CD14-positive monocyte (primary cell): ENCODE data around the gene LAMA1. TPM values are rescaled to one million over a fixed set of nuclear protein-coding genes. Genes with fewer than 3 reads are reported as not detected.

Experiments
- DNase-seq, 3 donors: peaks; one replicate each; pipeline ENCODE4 v3.0.0-alpha.2; 2011 to 2022
- H2AFZ ChIP-seq: 2 replicates; pipeline ENCODE4 v1.6.0; 2012; ENCODE audit warnings: mild to moderate bottlenecking, low read depth, low read length, inconsistent platforms; ENCODE audit not compliant: insufficient read depth, poor library complexity, severe bottlenecking
- H3K27ac ChIP-seq, 2 donors: 1 replicate in 1 of 2; 2 replicates in 1 of 2; pipeline ENCODE4 v1.5.1; 2012 to 2013; ENCODE audit warnings: low read length in 2 of 2, control low read depth in 1 of 2, inconsistent platforms in 1 of 2, low read depth in 1 of 2, mild to moderate bottlenecking in 1 of 2
- H3K27me3 ChIP-seq, 2 donors: one replicate each; pipeline versions ENCODE4 v1.6.0 to v1.6.1; 2011 to 2013; ENCODE audit warnings: low read length in 2 of 2; ENCODE audit not compliant: control insufficient read depth in 2 of 2, insufficient read depth in 2 of 2
- H3K36me3 ChIP-seq, 2 donors: replicated peaks in 1 of 2; 1 replicate in 1 of 2; 2 replicates in 1 of 2; pipeline versions ENCODE4 v1.5.1 to v1.6.1; 2012 to 2013; ENCODE audit warnings: low read length in 2 of 2, control low read depth in 1 of 2, inconsistent platforms in 1 of 2, mild to moderate bottlenecking in 1 of 2; ENCODE audit not compliant: insufficient read depth in 2 of 2, control insufficient read depth in 1 of 2
- H3K4me1 ChIP-seq, 2 donors: 1 replicate in 1 of 2; 2 replicates in 1 of 2; pipeline versions ENCODE4 v1.5.1 to v1.6.1; 2012 to 2013; ENCODE audit warnings: low read length in 2 of 2, control low read depth in 1 of 2, inconsistent platforms in 1 of 2, mild to moderate bottlenecking in 1 of 2, moderate library complexity in 1 of 2; ENCODE audit not compliant: insufficient read depth in 2 of 2, control insufficient read depth in 1 of 2
- H3K4me2 ChIP-seq: replicated peaks from 2 replicates; pipeline ENCODE3; 2012; ENCODE audit warnings: low read length, moderate library complexity, mild to moderate bottlenecking; ENCODE audit not compliant: poor library complexity, severe bottlenecking; ENCODE audit errors: extremely low read depth
- H3K4me3 ChIP-seq, 3 experiments: fragments of 200-600 bp in 1 of 3; sonication (generic) in 1 of 3; replicated peaks in 1 of 3; 1 replicate in 2 of 3; 2 replicates in 1 of 3; pipeline ENCODE4 v1.5.1; 2011 to 2013; ENCODE audit warnings: low read length in 3 of 3, mild to moderate bottlenecking in 3 of 3, control low read depth in 2 of 3, low read depth in 2 of 3, inconsistent platforms in 1 of 3, moderate library complexity in 1 of 3
- H3K79me2 ChIP-seq: 2 replicates; pipeline ENCODE4 v1.6.0; 2012; ENCODE audit warnings: mild to moderate bottlenecking, control low read depth, inconsistent platforms, low read length, moderate library complexity; ENCODE audit not compliant: insufficient read depth
- H3K9ac ChIP-seq: 2 replicates; pipeline ENCODE4 v1.6.0; 2017; ENCODE audit warnings: low read length, mild to moderate bottlenecking; ENCODE audit not compliant: insufficient read depth, poor library complexity, severe bottlenecking
- H3K9me3 ChIP-seq, 2 donors: replicated peaks in 1 of 2; 1 replicate in 1 of 2; 2 replicates in 1 of 2; pipeline versions ENCODE4 v1.5.1 to v1.6.1; 2012 to 2013; ENCODE audit warnings: low read length in 2 of 2, control low read depth in 1 of 2; ENCODE audit not compliant: control insufficient read depth in 1 of 2, insufficient read depth in 1 of 2
- H4K20me1 ChIP-seq: 2 replicates; pipeline ENCODE4 v1.6.0; 2012; ENCODE audit warnings: mild to moderate bottlenecking, low read length, control low read depth, moderate library complexity; ENCODE audit not compliant: insufficient read depth
- H3K27ac Mint-ChIP-seq, 7 donors: one replicate each; pipeline ENCODE4 v1.8.0; 2020; ENCODE audit warnings: mild to moderate bottlenecking in 7 of 7, mixed read lengths in 7 of 7, moderate library complexity in 6 of 7, inconsistent platforms in 2 of 7
- H3K27me3 Mint-ChIP-seq, 3 donors: one replicate each; pipeline ENCODE4 v1.8.0; 2021 to 2022; ENCODE audit warnings: low read depth in 3 of 3, mild to moderate bottlenecking in 3 of 3, mixed read lengths in 3 of 3, moderate library complexity in 3 of 3, inconsistent platforms in 1 of 3
- H3K36me3 Mint-ChIP-seq, 2 donors: one replicate each; pipeline ENCODE4 v1.8.0; 2020; ENCODE audit warnings: mixed read lengths in 2 of 2, inconsistent platforms in 1 of 2, mild to moderate bottlenecking in 1 of 2
- H3K4me1 Mint-ChIP-seq: one replicate; pipeline ENCODE4 v1.8.0; 2020; ENCODE audit warnings: mild to moderate bottlenecking, mixed read lengths
- H3K4me3 Mint-ChIP-seq, 2 donors: one replicate each; pipeline ENCODE4 v1.8.0; 2020; ENCODE audit warnings: mild to moderate bottlenecking in 2 of 2, mixed read lengths in 2 of 2, moderate library complexity in 1 of 2
- H3K9me3 Mint-ChIP-seq, 7 donors: one replicate each; pipeline ENCODE4 v1.8.0; 2020 to 2022; ENCODE audit warnings: mixed read lengths in 7 of 7, mild to moderate bottlenecking in 6 of 7, moderate library complexity in 6 of 7, inconsistent platforms in 2 of 7
- WGBS: methylation state at CpG from one replicate; pipeline ENCODE4 v1.1.5; 2013; ENCODE audit warnings: missing lambda C conversion rate; ENCODE audit not compliant: insufficient coverage; 5-methylcytosine and 5-hydroxymethylcytosine counted together
- intact Hi-C, 2 donors: fragments of 100-400 bp; cut with micrococcal nuclease; formaldehyde crosslinking; loops; one replicate each; pipeline versions ENCODE4 v1.15.0 to v1.15.1; 2023
- polyA plus RNA-seq, 3 donors: library from polyadenylated mRNA; depleted of rRNA in 1 of 3; unstranded in 2 of 3; stranded (reverse) in 1 of 3; fragments of 300-500 nt in 2 of 3; fragments of >200 nt in 1 of 3; fragmentation: Illumina TruSeq in 2 of 3; gene quantifications; 1 replicate in 2 of 3; 2 replicates in 1 of 3; pipeline ENCODE4 v1.2.3, GENCODE V29; 2012 to 2021
- TF ChIP-seq, protein P1 (sequence below): fragments of 200-600 bp; IDR thresholded peaks from one replicate; pipeline ENCODE4 v1.8.0; 2022; ENCODE audit warnings: antibody characterized with exemption, mild to moderate bottlenecking

Gene LAMA1
- polyA plus RNA-seq, 3 donors: not detected

DNA sequence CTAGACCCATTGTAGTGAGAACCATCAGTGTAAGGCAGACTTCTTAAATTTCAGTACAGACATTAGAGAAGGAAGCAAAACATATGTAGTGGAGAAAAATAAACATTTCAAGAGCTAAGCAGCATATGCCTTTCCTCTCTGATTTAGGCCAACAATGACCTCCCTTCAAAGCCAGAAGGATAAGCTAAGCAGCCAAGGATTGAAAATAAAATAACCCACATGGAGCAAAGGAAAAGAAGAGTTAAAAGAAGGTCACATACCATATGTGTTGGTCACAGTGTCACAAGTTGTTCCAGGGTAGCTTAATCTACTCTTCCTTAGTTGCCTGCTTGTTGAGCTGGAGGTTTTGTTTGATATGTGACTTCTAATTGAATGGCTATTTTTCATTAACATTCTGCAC, 15.6 kb upstream of the LAMA1 start:
- no peaks in the 10 kb centered on the region for H3K36me3 ChIP-seq
- H3K79me2 ChIP-seq: no peaks in the 10 kb centered on the region
- Mint-ChIP-seq H3K27ac (no peak overlapping the region), H3K36me3 (no peaks in the 10 kb centered on the region), H3K27me3 (peaks cover 3 to 5% (median 4%) of the 10 kb centered on the region in 3 donors), H3K4me1 (no peaks in the 10 kb centered on the region), H3K4me3 (no peak overlapping the region), H3K9me3 (peaks cover 0 to 4% (median 2%) of the 10 kb centered on the region in 7 donors)
- no peaks in the 10 kb centered on the region for H3K4me1 ChIP-seq
- H3K9ac ChIP-seq: no peak overlapping the region
- TF ChIP-seq, protein P1, sequence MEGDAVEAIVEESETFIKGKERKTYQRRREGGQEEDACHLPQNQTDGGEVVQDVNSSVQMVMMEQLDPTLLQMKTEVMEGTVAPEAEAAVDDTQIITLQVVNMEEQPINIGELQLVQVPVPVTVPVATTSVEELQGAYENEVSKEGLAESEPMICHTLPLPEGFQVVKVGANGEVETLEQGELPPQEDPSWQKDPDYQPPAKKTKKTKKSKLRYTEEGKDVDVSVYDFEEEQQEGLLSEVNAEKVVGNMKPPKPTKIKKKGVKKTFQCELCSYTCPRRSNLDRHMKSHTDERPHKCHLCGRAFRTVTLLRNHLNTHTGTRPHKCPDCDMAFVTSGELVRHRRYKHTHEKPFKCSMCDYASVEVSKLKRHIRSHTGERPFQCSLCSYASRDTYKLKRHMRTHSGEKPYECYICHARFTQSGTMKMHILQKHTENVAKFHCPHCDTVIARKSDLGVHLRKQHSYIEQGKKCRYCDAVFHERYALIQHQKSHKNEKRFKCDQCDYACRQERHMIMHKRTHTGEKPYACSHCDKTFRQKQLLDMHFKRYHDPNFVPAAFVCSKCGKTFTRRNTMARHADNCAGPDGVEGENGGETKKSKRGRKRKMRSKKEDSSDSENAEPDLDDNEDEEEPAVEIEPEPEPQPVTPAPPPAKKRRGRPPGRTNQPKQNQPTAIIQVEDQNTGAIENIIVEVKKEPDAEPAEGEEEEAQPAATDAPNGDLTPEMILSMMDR: no peak
- intact Hi-C loops: no loop called here
- no peak overlapping the region for H3K27ac ChIP-seq
- no peak overlapping the region for H2AFZ ChIP-seq
- no peak for DNase-seq
- no peaks in the 10 kb centered on the region for H3K9me3 ChIP-seq
- no peaks in the 10 kb centered on the region for H3K27me3 ChIP-seq
- H3K4me3 ChIP-seq: no peak overlapping the region
- no peak overlapping the region for H3K4me2 ChIP-seq
- H4K20me1 ChIP-seq: no peaks in the 10 kb centered on the region

DNA sequence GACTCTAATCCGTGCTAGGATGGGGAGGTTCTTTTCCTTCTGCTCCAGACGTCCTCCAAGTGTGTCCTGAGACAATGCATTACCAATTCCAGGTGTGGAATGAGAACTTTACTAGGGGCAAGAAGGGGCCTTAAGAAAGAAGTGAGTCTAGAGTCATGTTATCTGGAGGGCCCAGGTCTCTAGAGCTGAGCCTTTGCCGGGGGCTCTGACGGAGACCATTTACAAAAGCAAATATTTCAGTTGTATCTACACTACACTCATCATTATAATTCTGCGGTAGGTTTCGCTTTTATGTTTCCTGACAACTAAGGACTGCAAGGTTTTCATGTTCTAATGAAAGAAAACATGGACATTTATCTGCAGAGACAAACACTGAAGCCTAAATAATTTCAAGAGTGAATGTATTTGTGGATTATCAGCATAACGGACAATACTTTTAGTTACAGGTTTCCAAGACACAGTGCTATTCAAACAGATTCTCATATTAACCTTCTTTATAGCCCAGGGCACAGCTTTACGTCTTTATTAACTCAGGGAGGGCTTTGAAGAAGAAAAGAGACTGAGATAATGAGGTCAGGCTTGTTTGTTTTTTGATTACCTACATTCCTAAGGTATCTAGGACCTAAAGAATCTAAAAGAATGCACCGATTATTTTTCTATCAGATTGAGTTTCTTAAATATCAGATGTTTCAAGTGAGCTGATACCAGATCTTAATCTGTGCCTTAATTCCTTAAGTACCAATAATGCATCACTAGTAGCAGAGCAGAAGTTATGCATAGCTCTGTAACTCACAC, 15.0 kb upstream of the LAMA1 start:
- Histone ChIP-seq H3K27ac (no peak overlapping the region), H3K4me3 (no peak overlapping the region), H2AFZ (no peak overlapping the region), H3K36me3 (no peaks in the 10 kb centered on the region), H3K9ac (no peak overlapping the region), H4K20me1 (no peaks in the 10 kb centered on the region), H3K79me2 (no peaks in the 10 kb centered on the region), H3K9me3 (no peaks in the 10 kb centered on the region), H3K4me1 (no peaks in the 10 kb centered on the region), H3K27me3 (no peaks in the 10 kb centered on the region), H3K4me2 (no peak overlapping the region)
- Mint-ChIP-seq H3K27ac (no peak overlapping the region), H3K36me3 (no peaks in the 10 kb centered on the region), H3K4me3 (no peak overlapping the region), H3K4me1 (no peaks in the 10 kb centered on the region), H3K27me3 (peaks cover 3 to 7% (median 4%) of the 10 kb centered on the region in 3 donors), H3K9me3 (peaks cover 0 to 4% (median 0%) of the 10 kb centered on the region in 7 donors)
- DNase-seq: no peak
- WGBS: 100% methylated on average over 3 of the region's 9 CpGs
- intact Hi-C loops: no loop called here
- TF ChIP-seq, protein P1: no peak
